K562 (cell line): ENCODE measurements around the gene KLK13. TPM values are rescaled to one million over a fixed set of nuclear protein-coding genes. Genes with fewer than 3 reads are reported as not detected.

Source experiments
- COPS2 ChIP-seq: fragments of 450-650 bp; conservative IDR thresholded peaks from 2 replicates; pipeline ENCODE4 v1.6.1; 2016; ENCODE audit warnings: mild to moderate bottlenecking, moderate library complexity
- CREB3L1 ChIP-seq: fragments of 450-650 bp; IDR thresholded peaks from 2 replicates; pipeline ENCODE4 v1.6.1; 2014; ENCODE audit warnings: low read depth, mild to moderate bottlenecking, moderate library complexity, borderline replicate concordance
- CTCFL ChIP-seq: IDR thresholded peaks from 2 replicates; pipeline ENCODE4 v1.6.1; 2011; ENCODE audit warnings: borderline replicate concordance, low read depth, mild to moderate bottlenecking, moderate library complexity, low read length; ENCODE audit not compliant: insufficient read depth, poor library complexity, severe bottlenecking
- CXXC5 ChIP-seq: fragments of 250-450 bp; sonication (Bioruptor Pico); IDR thresholded peaks from 2 replicates; pipeline ENCODE4 v1.8.0; 2022; ENCODE audit warnings: inconsistent platforms, mild to moderate bottlenecking, moderate library complexity
- E2F8 ChIP-seq: fragments of 450-650 bp; IDR thresholded peaks from 2 replicates; pipeline ENCODE4 v1.7.1; 2018; ENCODE audit warnings: mild to moderate bottlenecking, low read depth; ENCODE audit not compliant: partially characterized antibody
- FOXK2 ChIP-seq, 2 experiments: fragments of 450-650 bp; IDR thresholded peaks in 1 of 2; conservative IDR thresholded peaks in 1 of 2; 2 replicates each; pipeline ENCODE4 v1.6.1; 2016; ENCODE audit warnings: low read depth in 2 of 2, mild to moderate bottlenecking in 1 of 2
- HOMEZ ChIP-seq: fragments of 250-450 bp; sonication (Bioruptor Pico); IDR thresholded peaks from 2 replicates; pipeline ENCODE4 v1.4.0; 2020; ENCODE audit warnings: mild to moderate bottlenecking, moderate library complexity
- KLF10 ChIP-seq: fragments of 250-450 bp; sonication (Bioruptor Pico); IDR thresholded peaks from 2 replicates; pipeline ENCODE4 v1.6.1; 2021; ENCODE audit warnings: matching md5 sums
- NFATC3 ChIP-seq: fragments of 450-650 bp; IDR thresholded peaks from 2 replicates; pipeline ENCODE4 v1.6.1; 2017; ENCODE audit warnings: mild to moderate bottlenecking
- PHF21A ChIP-seq: fragments of 450-650 bp; IDR thresholded peaks from 2 replicates; pipeline ENCODE4 v1.6.1; 2017; ENCODE audit warnings: low read depth, borderline replicate concordance
- PRPF4 ChIP-seq: fragments of 200-400 bp; formaldehyde crosslinking; IDR thresholded peaks from one replicate; pipeline ENCODE4 v1.6.1; 2017; ENCODE audit warnings: low read length, low read depth, mild to moderate bottlenecking; ENCODE audit not compliant: insufficient read depth, poor library complexity, severe bottlenecking
- RHOXF2B ChIP-seq: fragments of 250-450 bp; sonication (Bioruptor Pico); conservative IDR thresholded peaks from 2 replicates; pipeline ENCODE4 v1.5.1; 2021
- SIRT6 ChIP-seq: IDR thresholded peaks from one replicate; pipeline ENCODE4 v1.6.1; 2012; ENCODE audit warnings: low read depth, mild to moderate bottlenecking, control low read depth, inconsistent platforms, low read length, moderate library complexity
- SP2 ChIP-seq: IDR thresholded peaks from 2 replicates; pipeline ENCODE4 v1.6.1; 2011; ENCODE audit warnings: mild to moderate bottlenecking, low read depth, low read length, moderate library complexity; ENCODE audit not compliant: poor library complexity, severe bottlenecking; ENCODE audit errors: extremely low read depth
- TSC22D4 ChIP-seq: fragments of 450-650 bp; IDR thresholded peaks from 2 replicates; pipeline ENCODE4 v1.6.1; 2016; ENCODE audit warnings: missing genetic modification characterization, missing biosample characterization, control low read depth
- ZBTB5 ChIP-seq: fragments of 450-650 bp; IDR thresholded peaks from 2 replicates; pipeline ENCODE4 v1.6.1; 2017; ENCODE audit warnings: antibody characterized with exemption
- ZBTB8A ChIP-seq: fragments of 450-650 bp; IDR thresholded peaks from 2 replicates; pipeline ENCODE4 v1.6.1; 2018; ENCODE audit warnings: mild to moderate bottlenecking, moderate library complexity; ENCODE audit not compliant: partially characterized antibody
- polyA plus RNA-seq, 8 experiments: library from polyadenylated mRNA; depleted of rRNA in 4 of 8; stranded (reverse) in 5 of 8; unstranded in 3 of 8; fragments of >200 nt; fragmentation: Nextera tagmentation in 2 of 8; fragmentation: Illumina TruSeq in 1 of 8; extraction: Ambion mirVana in 2 of 8; extraction: Trizol in 1 of 8; gene quantifications; 2 replicates each; pipeline versions ENCODE4 v1.2.1 to v1.2.3, GENCODE V29; 2011 to 2014; ENCODE audit warnings: inconsistent platforms in 1 of 8, missing spikeins in 1 of 8
- total RNA-seq, 7 experiments: library from RNA; depleted of rRNA in 6 of 7; stranded (reverse); fragments of >200 nt in 6 of 7; fragmentation: Illumina TruSeq in 2 of 7; extraction: Trizol in 2 of 7; gene quantifications; 2 replicates each; pipeline versions ENCODE4 v1.2.1 to v1.2.3, GENCODE V29; 2011 to 2021; ENCODE audit warnings: low replicate concordance in 1 of 7

The KLK13 gene
- total and polyA plus RNA-seq, 9 of the 15 experiments (the other 6 are each of a cell fraction or from before 2014, with no cell fraction given): 0.72 to 9.0 (median 2.3) TPM

- TF ChIP-seq CTCFL (no peak), FOXK2 (conservative IDR thresholded peaks at IDR 0.05 in 1 of 2, IDR thresholded peaks at IDR 0.05 in 1 of 2; ENCODE audit: low read depth in 2 of 2) (peak; percentile 52 to 67; a peak in 2 of 4 replicates), NFATC3 (no peak), COPS2 (no peak), ZBTB5 (no peak), E2F8 (peak; percentile 79), RHOXF2B (no peak), TSC22D4 (tag) (no peak), PRPF4 (no peak), PHF21A (no peak), HOMEZ (CRISPR knock-in tag) (no peak), CXXC5 (CRISPR knock-in tag) (peak; percentile 81), ZBTB8A (no peak), CREB3L1 (peak; percentile 94), KLF10 (CRISPR knock-in tag) (no peak), SP2 (no peak), SIRT6 (no peak)
These were observed 43.3 kb upstream of the KLK13 start, which contains the start of gene CTU1 (continued) for GRCh38 chr19:51108066-51108804.
